ENCODE data around the gene A1BG. TPM values are rescaled to one million over a fixed set of nuclear protein-coding genes. Genes with fewer than 3 reads are reported as not detected.

A1BG gene
- total RNA-seq, 1 experiment from 2014 or later: 47.4 TPM

DNA sequence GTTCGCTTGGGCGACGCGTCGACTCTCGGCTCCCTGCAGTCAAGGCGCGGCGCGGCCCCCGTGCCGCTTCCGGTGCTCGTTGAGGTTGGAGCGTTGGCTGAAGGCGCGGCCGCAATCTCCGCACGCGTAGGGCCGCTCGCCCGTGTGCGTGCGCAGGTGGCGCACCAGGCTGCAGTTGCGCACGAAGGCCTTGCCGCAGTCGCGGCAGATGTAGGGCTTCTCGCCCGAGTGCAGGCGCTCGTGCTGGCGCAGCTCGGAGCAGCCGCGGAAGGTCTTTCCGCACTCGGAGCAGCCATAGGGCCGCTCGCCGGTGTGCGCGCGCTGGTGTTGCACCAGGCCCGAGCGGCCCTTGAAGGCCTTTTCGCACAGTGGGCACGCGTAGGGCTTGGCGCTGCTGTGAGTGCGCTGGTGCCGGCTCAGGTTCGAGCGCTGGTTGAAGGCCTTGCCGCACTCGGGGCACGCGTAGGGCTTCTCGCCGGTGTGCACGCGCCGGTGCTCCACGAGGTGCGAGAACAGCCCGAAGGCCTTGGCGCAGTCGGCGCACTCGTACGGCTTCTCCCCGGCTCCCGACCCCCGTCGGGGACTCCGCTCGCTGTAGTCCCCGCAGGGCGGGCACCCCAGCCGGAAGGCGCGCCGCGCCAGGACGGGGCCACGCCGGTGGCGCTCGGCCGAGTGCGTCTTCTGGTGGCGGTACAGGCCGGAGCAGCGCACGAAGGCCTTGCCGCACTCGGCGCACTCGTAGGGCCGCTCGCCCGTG, 14.6 kb upstream of the A1BG start:
- intact Hi-C loops (cut with micrococcal nuclease; ENCODE audit: unreplicated experiment) (no loop called here), in situ Hi-C loops (cut with HindIII; ENCODE audit: low pct_unique_long_range_greater_than_20kb, low sequenced_read_pairs) (no loop called here)
- no TSS peak for BruUV-seq (replicated peaks)
- CTCF ChIA-PET: no interaction called here
- Histone ChIP-seq H3K27me3 (ENCODE audit: control insufficient read depth, insufficient read depth, low read length) (no peaks in the 10 kb centered on the region), H3K27ac (ENCODE audit: low read length) (no peak overlapping the region), H3K4me1 (ENCODE audit: control insufficient read depth, insufficient read depth, low read length) (no peaks in the 10 kb centered on the region), H3K4me3 (ENCODE audit: low read depth in 2 of 2, low read length in 2 of 2) (no peak overlapping the region), H3K9me3 (ENCODE audit: control insufficient read depth, insufficient read depth, low read depth, low read length) (no peaks in the 10 kb centered on the region), H3K36me3 (ENCODE audit: control insufficient read depth, insufficient read depth, low read length) (no peaks in the 10 kb centered on the region)
- TF ChIP-seq POLR2AphosphoS5 (IDR thresholded peaks at IDR 0.05; ENCODE audit: low read depth, low read length) (no peak), SIN3A (IDR thresholded peaks at IDR 0.05; ENCODE audit: borderline replicate concordance, insufficient read depth, low read depth, low read length) (no peak), CTCF (IDR thresholded peaks at IDR 0.05) (no peak), TCF7L2 (IDR thresholded peaks at IDR 0.05; ENCODE audit: low read depth, low read length) (no peak)
- TF ChIP-seq, protein P1, sequence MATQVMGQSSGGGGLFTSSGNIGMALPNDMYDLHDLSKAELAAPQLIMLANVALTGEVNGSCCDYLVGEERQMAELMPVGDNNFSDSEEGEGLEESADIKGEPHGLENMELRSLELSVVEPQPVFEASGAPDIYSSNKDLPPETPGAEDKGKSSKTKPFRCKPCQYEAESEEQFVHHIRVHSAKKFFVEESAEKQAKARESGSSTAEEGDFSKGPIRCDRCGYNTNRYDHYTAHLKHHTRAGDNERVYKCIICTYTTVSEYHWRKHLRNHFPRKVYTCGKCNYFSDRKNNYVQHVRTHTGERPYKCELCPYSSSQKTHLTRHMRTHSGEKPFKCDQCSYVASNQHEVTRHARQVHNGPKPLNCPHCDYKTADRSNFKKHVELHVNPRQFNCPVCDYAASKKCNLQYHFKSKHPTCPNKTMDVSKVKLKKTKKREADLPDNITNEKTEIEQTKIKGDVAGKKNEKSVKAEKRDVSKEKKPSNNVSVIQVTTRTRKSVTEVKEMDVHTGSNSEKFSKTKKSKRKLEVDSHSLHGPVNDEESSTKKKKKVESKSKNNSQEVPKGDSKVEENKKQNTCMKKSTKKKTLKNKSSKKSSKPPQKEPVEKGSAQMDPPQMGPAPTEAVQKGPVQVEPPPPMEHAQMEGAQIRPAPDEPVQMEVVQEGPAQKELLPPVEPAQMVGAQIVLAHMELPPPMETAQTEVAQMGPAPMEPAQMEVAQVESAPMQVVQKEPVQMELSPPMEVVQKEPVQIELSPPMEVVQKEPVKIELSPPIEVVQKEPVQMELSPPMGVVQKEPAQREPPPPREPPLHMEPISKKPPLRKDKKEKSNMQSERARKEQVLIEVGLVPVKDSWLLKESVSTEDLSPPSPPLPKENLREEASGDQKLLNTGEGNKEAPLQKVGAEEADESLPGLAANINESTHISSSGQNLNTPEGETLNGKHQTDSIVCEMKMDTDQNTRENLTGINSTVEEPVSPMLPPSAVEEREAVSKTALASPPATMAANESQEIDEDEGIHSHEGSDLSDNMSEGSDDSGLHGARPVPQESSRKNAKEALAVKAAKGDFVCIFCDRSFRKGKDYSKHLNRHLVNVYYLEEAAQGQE (IDR thresholded peaks at IDR 0.05; ENCODE audit: insufficient read depth in 1 of 2, low read depth in 2 of 2, low read length in 1 of 2): no peak
- no peak for DNase-seq (ENCODE audit: low read depth, low spot score)
- POLR2A ChIA-PET: no interaction called here
- no peak for ATAC-seq

DNA sequence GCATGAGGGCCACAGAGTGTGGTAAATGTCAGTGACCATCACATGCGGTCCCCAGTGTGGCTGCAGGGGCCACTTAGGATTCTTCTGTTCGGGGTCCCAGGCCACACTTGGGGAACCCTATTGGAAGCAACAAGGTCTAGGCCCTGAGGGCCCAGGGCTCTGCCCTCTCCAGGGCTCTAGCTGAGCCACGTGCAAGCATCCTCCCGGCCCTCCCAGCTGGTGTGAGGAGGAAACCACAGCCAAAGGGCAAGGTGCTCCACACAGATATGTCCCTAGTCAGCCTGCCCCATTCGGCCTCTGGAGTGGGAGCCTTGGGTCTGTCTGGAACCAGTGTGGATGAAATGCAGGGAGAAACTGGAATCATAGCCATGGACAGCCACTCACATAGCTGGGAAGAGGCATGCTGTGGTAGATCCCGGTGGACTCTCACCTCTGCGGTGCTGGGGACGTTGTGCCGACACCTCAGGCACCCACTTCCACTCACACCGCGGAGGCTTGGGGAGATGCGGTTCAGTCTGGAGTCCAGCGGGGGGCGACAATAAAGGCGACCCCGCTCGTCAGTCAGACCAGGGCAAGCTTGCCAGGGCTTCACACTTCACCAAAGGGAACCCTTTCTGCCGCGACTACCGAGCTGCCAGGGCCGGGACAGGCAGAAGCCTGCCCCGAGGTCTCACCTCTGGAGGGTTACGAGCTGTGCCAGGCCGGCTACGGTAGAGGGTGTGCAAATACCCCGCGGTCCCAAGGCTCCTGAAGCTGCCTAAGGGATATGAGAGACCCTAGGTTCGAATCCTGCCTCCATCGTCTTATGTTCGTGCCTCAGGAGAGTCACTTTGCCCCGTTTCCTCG, 13.5 kb upstream of the A1BG start:
- intact Hi-C loops (cut with micrococcal nuclease; ENCODE audit: unreplicated experiment): no loop called here
- POLR2A ChIA-PET: no interaction called here

More for the DNA sequence above, 13.5 kb upstream of the A1BG start:
- ATAC-seq: no peak
- Histone ChIP-seq H3K27ac (ENCODE audit: low read length) (no peak overlapping the region), H3K4me1 (ENCODE audit: control insufficient read depth, insufficient read depth, low read length) (peaks cover under 1% of the 10 kb centered on the region; the same call in 1 of the 2 replicates), H3K27me3 (ENCODE audit: control insufficient read depth, insufficient read depth, low read length) (no peaks in the 10 kb centered on the region), H3K9me3 (ENCODE audit: control insufficient read depth, insufficient read depth, low read depth, low read length) (no peaks in the 10 kb centered on the region), H3K36me3 (ENCODE audit: control insufficient read depth, insufficient read depth, low read length) (no peaks in the 10 kb centered on the region), H3K4me3 (ENCODE audit: low read depth in 2 of 2, low read length in 2 of 2) (no peak overlapping the region)
- TF ChIP-seq SIN3A (IDR thresholded peaks at IDR 0.05; ENCODE audit: borderline replicate concordance, insufficient read depth, low read depth, low read length) (no peak), TCF7L2 (IDR thresholded peaks at IDR 0.05; ENCODE audit: low read depth, low read length) (no peak), CTCF (IDR thresholded peaks at IDR 0.05) (no peak), POLR2AphosphoS5 (IDR thresholded peaks at IDR 0.05; ENCODE audit: low read depth, low read length) (no peak)
- TF ChIP-seq, protein P1 (IDR thresholded peaks at IDR 0.05; ENCODE audit: insufficient read depth in 1 of 2, low read depth in 2 of 2, low read length in 1 of 2): no peak
- in situ Hi-C loops (cut with HindIII; ENCODE audit: low pct_unique_long_range_greater_than_20kb, low sequenced_read_pairs): no loop called here
- CTCF ChIA-PET: no interaction called here
- BruUV-seq (replicated peaks): no TSS peak
- no peak for DNase-seq (ENCODE audit: low read depth, low spot score)

All from Panc1 (cell line).